Measurements from ENCODE around the gene RNF217.
"Not testable (repeated sequence)": the region's sequence is repeated elsewhere in the genome, so short reads cannot be mapped to it uniquely, and the experiment has no call there.

Gene RNF217

GRCh38 chr6:125066964-125067363, 104.7 kb downstream of the RNF217 start:
- no peak for DNase-seq

GRCh38 chr6:125067552-125067951, 105.3 kb downstream of the RNF217 start:
- no peak for DNase-seq

- DNase-seq = no peak
These were observed 110.8 kb downstream of the RNF217 start for GRCh38 chr6:125073071-125073470.

GRCh38 chr6:125074120-125074519, 111.9 kb downstream of the RNF217 start:
- no peak for DNase-seq

GRCh38 chr6:125075073-125075472, 112.8 kb downstream of the RNF217 start:
- DNase-seq = not testable (repeated sequence)

GRCh38 chr6:125075741-125076481, 113.7 kb downstream of the RNF217 start:
- no peak for DNase-seq

- no peak for DNase-seq
These were observed 114.2 kb downstream of the RNF217 start for GRCh38 chr6:125076482-125076742.

GRCh38 chr6:125077453-125077852, 115.2 kb downstream of the RNF217 start:
- no peak for DNase-seq

- DNase-seq = no peak
These were observed 116.5 kb downstream of the RNF217 start for GRCh38 chr6:125078602-125079321.

GRCh38 chr6:125082908-125083683, 120.9 kb downstream of the RNF217 start:
- DNase-seq = no peak

GRCh38 chr6:125083684-125083990, 121.4 kb downstream of the RNF217 start:
- no peak for DNase-seq

- no peak for DNase-seq
These were observed 124.5 kb downstream of the RNF217 start for GRCh38 chr6:125086716-125087115.

GRCh38 chr6:125088963-125089362, 126.7 kb downstream of the RNF217 start:
- DNase-seq = no peak

GRCh38 chr6:125094563-125094962, 132.3 kb downstream of the RNF217 start:
- no peak for DNase-seq

- DNase-seq = no peak
These were observed 133.5 kb downstream of the RNF217 start for GRCh38 chr6:125095580-125096301.

- DNase-seq = no peak
These were observed 134.9 kb downstream of the RNF217 start for GRCh38 chr6:125097186-125097585.

GRCh38 chr6:125098253-125098652, 136.0 kb downstream of the RNF217 start:
- no peak for DNase-seq

- peak; percentile 76 for DNase-seq
These were observed 137.2 kb downstream of the RNF217 start for GRCh38 chr6:125099211-125100073.

- DNase-seq = no peak
These were observed 137.9 kb downstream of the RNF217 start for GRCh38 chr6:125100074-125100652.

GRCh38 chr6:125101128-125101527, 138.9 kb downstream of the RNF217 start:
- no peak for DNase-seq

- DNase-seq = no peak
These were observed 139.4 kb downstream of the RNF217 start for GRCh38 chr6:125101631-125102030.

- no peak for DNase-seq
These were observed 140.2 kb downstream of the RNF217 start for GRCh38 chr6:125102411-125102810.
